Measurements from ENCODE around the gene NRG3. TPM values are rescaled to one million over a fixed set of nuclear protein-coding genes. Genes with fewer than 3 reads are reported as not detected.

NRG3 gene
- total RNA-seq, 1 donor from 2014 or later, result not detected

GRCh38 chr10:82353381-82353780 is 478.4 kb downstream of the NRG3 start:
- no peak overlapping the region for H3K4me3 Mint-ChIP-seq (ENCODE audit: unreplicated experiment)
- TF ChIP-seq CTCF (IDR thresholded peaks at IDR 0.05), result no peak
- no peaks in the 10 kb centered on the region for H3K4me1 Mint-ChIP-seq (ENCODE audit: low read depth)
- DNase-seq (ENCODE audit: low spot score), result no peak
- H3K36me3 Mint-ChIP-seq (ENCODE audit: low read depth), result no peaks in the 10 kb centered on the region
- H3K27me3 Mint-ChIP-seq (ENCODE audit: low read depth), result no peaks in the 10 kb centered on the region
- no peak overlapping the region for H3K27ac Mint-ChIP-seq (ENCODE audit: unreplicated experiment)
- H3K9me3 Mint-ChIP-seq (ENCODE audit: low read depth), result peaks cover 3% of the 10 kb centered on the region

- H3K9me3 Mint-ChIP-seq (ENCODE audit: low read depth), result no peaks in the 10 kb centered on the region
- no peak for DNase-seq (ENCODE audit: low spot score)
- no peaks in the 10 kb centered on the region for H3K27me3 Mint-ChIP-seq (ENCODE audit: low read depth)
- TF ChIP-seq CTCF (IDR thresholded peaks at IDR 0.05), result no peak
- no peaks in the 10 kb centered on the region for H3K4me1 Mint-ChIP-seq (ENCODE audit: low read depth)
- H3K27ac Mint-ChIP-seq (ENCODE audit: unreplicated experiment), result no peak overlapping the region
- H3K36me3 Mint-ChIP-seq (ENCODE audit: low read depth), result no peaks in the 10 kb centered on the region
- H3K4me3 Mint-ChIP-seq (ENCODE audit: unreplicated experiment), result no peak overlapping the region
These were observed 483.6 kb downstream of the NRG3 start for GRCh38 chr10:82358486-82359099.

DNA sequence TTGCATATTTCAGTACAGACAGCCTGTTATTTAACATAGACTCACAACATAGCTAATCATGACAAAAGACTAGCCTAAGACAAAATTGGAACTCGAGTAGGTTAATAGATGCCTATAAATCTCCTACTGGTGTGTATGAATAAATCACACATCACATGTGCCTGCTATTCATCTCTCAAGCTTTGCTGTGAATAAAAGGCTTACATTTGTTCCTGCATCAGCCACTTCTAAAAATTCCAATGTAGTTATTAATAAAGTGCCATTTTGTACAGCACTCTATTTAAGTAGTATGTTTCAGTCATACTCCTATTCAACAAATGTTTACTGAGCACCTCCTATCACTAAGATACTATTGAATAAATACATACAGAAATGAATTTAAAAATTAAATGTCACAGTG is 486.3 kb downstream of the NRG3 start:
- no peak for TF ChIP-seq CTCF (IDR thresholded peaks at IDR 0.05)
- no peaks in the 10 kb centered on the region for H3K9me3 Mint-ChIP-seq (ENCODE audit: low read depth)
- H3K4me3 Mint-ChIP-seq (ENCODE audit: unreplicated experiment), result no peak overlapping the region
- no peaks in the 10 kb centered on the region for H3K36me3 Mint-ChIP-seq (ENCODE audit: low read depth)
- no peak overlapping the region for H3K27ac Mint-ChIP-seq (ENCODE audit: unreplicated experiment)
- no peaks in the 10 kb centered on the region for H3K27me3 Mint-ChIP-seq (ENCODE audit: low read depth)
- DNase-seq (ENCODE audit: low spot score), result no peak
- no peaks in the 10 kb centered on the region for H3K4me1 Mint-ChIP-seq (ENCODE audit: low read depth)

DNA sequence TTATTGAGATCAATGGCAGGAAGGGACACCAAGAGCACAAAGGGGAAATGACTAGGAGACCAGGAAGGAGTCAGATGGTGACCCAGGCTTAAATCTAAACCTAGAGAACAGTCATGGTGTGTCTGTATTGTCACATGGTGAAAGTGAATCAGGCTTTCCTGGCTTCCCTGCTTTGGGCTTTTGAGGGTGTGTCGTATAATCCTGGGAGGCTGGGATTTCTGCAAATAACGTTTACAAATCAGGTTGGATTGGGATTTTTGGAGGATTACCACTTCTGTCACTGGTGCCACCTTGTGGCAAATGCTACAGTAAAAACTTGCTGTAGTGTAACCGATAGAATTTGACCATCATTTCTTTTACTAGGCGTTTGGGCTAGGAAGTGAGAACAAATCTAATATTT is 502.6 kb downstream of the NRG3 start:
- Mint-ChIP-seq H3K4me3 (ENCODE audit: unreplicated experiment) (no peak overlapping the region), H3K4me1 (ENCODE audit: low read depth) (peaks cover 2% of the 10 kb centered on the region), H3K9me3 (ENCODE audit: low read depth) (peaks cover 2% of the 10 kb centered on the region), H3K27me3 (ENCODE audit: low read depth) (no peaks in the 10 kb centered on the region), H3K27ac (ENCODE audit: unreplicated experiment) (no peak overlapping the region), H3K36me3 (ENCODE audit: low read depth) (no peaks in the 10 kb centered on the region)
- peak; percentile 42 for TF ChIP-seq CTCF (IDR thresholded peaks at IDR 0.05)
- DNase-seq (ENCODE audit: low spot score), result no peak

DNA sequence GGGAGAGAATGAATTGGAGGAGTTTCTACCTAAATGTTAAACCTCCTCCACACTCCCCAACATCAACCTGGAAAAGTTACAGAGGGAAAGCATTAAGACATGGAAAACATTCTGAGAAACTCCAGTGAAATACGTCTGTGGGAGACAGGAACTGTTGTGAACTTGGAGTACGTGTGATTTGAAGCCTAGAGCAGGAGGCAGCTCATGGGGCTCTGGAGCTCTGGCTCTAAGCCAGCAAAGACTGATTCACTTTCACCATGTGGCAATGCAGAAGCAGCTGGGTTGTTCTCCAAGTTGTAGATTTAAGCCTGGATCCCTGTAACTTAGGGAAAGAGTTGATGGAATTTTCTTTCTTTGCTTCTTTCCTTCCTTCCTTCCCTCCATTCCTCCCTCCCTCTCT is 503.2 kb downstream of the NRG3 start:
- no peaks in the 10 kb centered on the region for H3K36me3 Mint-ChIP-seq (ENCODE audit: low read depth)
- no peaks in the 10 kb centered on the region for H3K27me3 Mint-ChIP-seq (ENCODE audit: low read depth)
- H3K4me3 Mint-ChIP-seq (ENCODE audit: unreplicated experiment), result no peak overlapping the region
- peaks cover 2% of the 10 kb centered on the region for H3K9me3 Mint-ChIP-seq (ENCODE audit: low read depth)
- DNase-seq (ENCODE audit: low spot score), result no peak
- no peak overlapping the region for H3K27ac Mint-ChIP-seq (ENCODE audit: unreplicated experiment)
- peaks cover 2% of the 10 kb centered on the region for H3K4me1 Mint-ChIP-seq (ENCODE audit: low read depth)
- TF ChIP-seq CTCF (IDR thresholded peaks at IDR 0.05), result no peak
